ENCODE measurements around the gene LRRC23. TPM values are rescaled to one million over a fixed set of nuclear protein-coding genes. Genes with fewer than 3 reads are reported as not detected.

LRRC23 gene
- total and polyA plus RNA-seq, 2 of the 13 experiments (the other 11 are each of a cell fraction or from before 2014, with no cell fraction given): 6.0 to 7.8 TPM

- TF ChIP-seq ZBTB14 (CRISPR knock-in tag; IDR thresholded peaks at IDR 0.05) (no peak), PPARG (CRISPR knock-in tag; conservative IDR thresholded peaks at IDR 0.05) (no peak), ZSCAN25 (CRISPR knock-in tag; IDR thresholded peaks at IDR 0.05) (peak; percentile 84; the same call in 1 of the 2 replicates), ZNF766 (CRISPR knock-in tag; IDR thresholded peaks at IDR 0.05; ENCODE audit: borderline replicate concordance) (no peak), ZFY (CRISPR knock-in tag; IDR thresholded peaks at IDR 0.05) (peak; percentile 20; the same call in 1 of the 2 replicates), MEIS1 (CRISPR knock-in tag; IDR thresholded peaks at IDR 0.05; ENCODE audit: borderline replicate concordance) (no peak), ZNF350 (CRISPR knock-in tag; IDR thresholded peaks at IDR 0.05; ENCODE audit: borderline replicate concordance, low read depth) (peak; percentile 18; the same call in 1 of the 2 replicates), RERE (CRISPR knock-in tag; IDR thresholded peaks at IDR 0.05; ENCODE audit: low read depth) (no peak), RNF219 (CRISPR knock-in tag; IDR thresholded peaks at IDR 0.05) (no peak), FOXJ3 (CRISPR knock-in tag; IDR thresholded peaks at IDR 0.05; ENCODE audit: borderline replicate concordance) (no peak), MBNL3 (CRISPR knock-in tag; conservative IDR thresholded peaks at IDR 0.05) (no peak), PLRG1 (conservative IDR thresholded peaks at IDR 0.05) (no peak), ZNF790 (CRISPR knock-in tag; IDR thresholded peaks at IDR 0.05; ENCODE audit: borderline replicate concordance) (no peak), CEBPZ (IDR thresholded peaks at IDR 0.05; ENCODE audit: low read length) (no peak), MLLT10 (CRISPR knock-in tag; IDR thresholded peaks at IDR 0.05) (no peak), FLYWCH1 (CRISPR knock-in tag; IDR thresholded peaks at IDR 0.05) (no peak)
These were observed 21.1 kb downstream of the LRRC23 start (continued) for GRCh38 chr12:6925540-6926279.
